ENCODE measurements around the gene DMWD.

The DMWD gene

GRCh38 chr19:45746866-45747265 is 45.8 kb downstream of the DMWD start:
- DNase-seq (no peak), ATAC-seq (no peak)

- DNase-seq, result no peak
- no peak for ATAC-seq
Measured at GRCh38 chr19:45745606-45746005, 47.0 kb downstream of the DMWD start.

- DNase-seq, result no peak
- no peak for ATAC-seq
Measured at GRCh38 chr19:45742969-45743368, 49.7 kb downstream of the DMWD start.

GRCh38 chr19:45739498-45740439 is 52.9 kb downstream of the DMWD start:
- no peak for DNase-seq
- ATAC-seq, result no peak

- DNase-seq (no peak), ATAC-seq (no peak)
Measured at GRCh38 chr19:45733160-45733810, 59.4 kb downstream of the DMWD start, which contains the start of gene MEIOSIN. Gene MEIOSIN, plus strand, starts transcription at chr19:45733439. Its CDS starts 1,938 bp downstream, at chr19:45735377.
